Measurements from ENCODE around the gene MRPL19. TPM values are rescaled to one million over a fixed set of nuclear protein-coding genes. Genes with fewer than 3 reads are reported as not detected.
A peak's percentile ranks its signal among the peaks of the same experiment; 100 is the strongest.

Gene MRPL19
- total and polyA plus RNA-seq, 2 donors (not counting 3 experiments of a cell fraction or from before 2014, with no cell fraction given): 13.0 to 52.3 TPM

GRCh38 chr2:75646090-75646582 is 447 bp upstream of the MRPL19 start:
- ChIA-PET POLR2A (interaction anchor here (0.8 kb wide), 1 partner anchor 65 kb away, joined by 4 read pairs; the partner anchor contains the start of gene GCFC2), CTCF (interaction anchor here (0.7 to 1.3 kb wide), 4 partner anchors 8 to 181 kb away, joined by 3 to 5 read pairs (median 4); no protein-coding TSS in a partner anchor)
- peak overlapping the region; percentile 97 for H2AFZ ChIP-seq (ENCODE audit: low read depth, low read length)
- H3K9ac ChIP-seq (replicated peaks; ENCODE audit: extremely low read depth, insufficient read depth, low read length): peak overlapping the region; percentile 68
- FAIRE-seq: peak; percentile 50
- dilution Hi-C loops (cut with MboI; ENCODE audit: extremely low pct_ligation_motif_present, low sequenced_read_pairs) (no loop called here), intact Hi-C loops (cut with micrococcal nuclease) (loop anchor here (1.0 kb wide), 1 partner anchor 64 kb away; the partner anchor contains the start of gene GCFC2)
- DNase-seq (ENCODE audit: low read depth, low spot score): no peak
- H3K27ac ChIP-seq (ENCODE audit: insufficient read depth, low read depth, low read length): peak overlapping the region; percentile 13
- no peaks in the 10 kb centered on the region for H3K9me3 ChIP-seq (replicated peaks; ENCODE audit: control insufficient read depth, insufficient read depth, low read length)
- H3K4me3 ChIP-seq (replicated peaks in 1 of 3; ENCODE audit: insufficient read depth in 1 of 3, low read depth in 1 of 3, low read length in 3 of 3): peak overlapping the region; percentile 65 to 78 (median 72)
- H4K20me1 ChIP-seq (replicated peaks; ENCODE audit: control insufficient read depth, extremely low read depth, insufficient read depth, low read length): no peaks in the 10 kb centered on the region
- peaks cover 18% of the 10 kb centered on the region for H3K79me2 ChIP-seq (ENCODE audit: control insufficient read depth, insufficient read depth, low read length)
- H3K4me2 ChIP-seq (ENCODE audit: insufficient read depth, low read length): peak overlapping the region; percentile 54
- peaks cover 7 to 9% of the 10 kb centered on the region in 2 experiments for H3K36me3 ChIP-seq (ENCODE audit: control insufficient read depth in 2 of 2, extremely low read depth in 1 of 2, insufficient read depth in 2 of 2, low read length in 2 of 2)
- no TSS peak for BruUV-seq (replicated peaks)
- peaks cover 4% of the 10 kb centered on the region for H3K9me1 ChIP-seq (replicated peaks; ENCODE audit: control insufficient read depth, extremely low read depth, insufficient read depth, low read length)
- TF ChIP-seq POLR2AphosphoS5 (IDR thresholded peaks at IDR 0.05; ENCODE audit: insufficient read depth, low read depth, low read length) (no peak), FOS (IDR thresholded peaks at IDR 0.05; ENCODE audit: borderline replicate concordance, insufficient read depth, low read length) (no peak), CTCF (IDR thresholded peaks at IDR 0.05; ENCODE audit: extremely low read depth in 1 of 2, insufficient read depth in 1 of 2, low read depth in 1 of 2, low read length in 2 of 2) (no peak), GATA2 (IDR thresholded peaks at IDR 0.05; ENCODE audit: insufficient read depth, insufficient read length, low read depth, low read length) (no peak), EZH2 (IDR thresholded peaks at IDR 0.05; ENCODE audit: borderline replicate concordance, low read depth, low read length, severe bottlenecking) (no peak), MAX (IDR thresholded peaks at IDR 0.05; ENCODE audit: insufficient read depth, insufficient read length) (no peak), JUN (IDR thresholded peaks at IDR 0.05; ENCODE audit: borderline replicate concordance, insufficient read depth, insufficient read length, low read depth) (no peak)
- peaks cover 12% of the 10 kb centered on the region for H3K4me1 ChIP-seq (ENCODE audit: control insufficient read depth, extremely low read depth, insufficient read depth, low read length)
- no peaks in the 10 kb centered on the region for H3K27me3 ChIP-seq (ENCODE audit: control insufficient read depth in 2 of 2, insufficient read depth in 2 of 2, low read length in 2 of 2)

Data from endothelial cell of umbilical vein (primary cell).